OCI-LY3 (cell line): ENCODE data around the gene ARNT2.

ENCODE experiments used
- H2AFZ ChIP-seq: fragments of 200-600, 300-600 bp; shearing (Covaris generic); 2 replicates; pipeline ENCODE4 v1.6.0; 2014; ENCODE audit warnings: antibody characterized with exemption, low read depth, low read length
- H3K27ac ChIP-seq: fragments of 200-600, 300-600 bp; sonication (generic); 2 replicates; pipeline ENCODE4 v1.5.1; 2014; ENCODE audit warnings: mild to moderate bottlenecking, low read length, moderate library complexity, mixed read lengths
- H3K27me3 ChIP-seq: fragments of 200-600, 300-600 bp; sonication (generic); 2 replicates; pipeline ENCODE4 v1.6.1; 2014; ENCODE audit warnings: low read depth, low read length, mixed read lengths
- H3K36me3 ChIP-seq: fragments of 200-600, 300-600 bp; sonication (generic); replicated peaks from 2 replicates; pipeline ENCODE3; 2014; ENCODE audit warnings: low read depth, low read length, mixed read lengths
- H3K4me1 ChIP-seq: fragments of 300-600, 200-600 bp; sonication (generic); 2 replicates; pipeline ENCODE4 v1.6.1; 2014; ENCODE audit warnings: low read length, mixed read lengths
- H3K4me2 ChIP-seq: fragments of 200-600, 300-600 bp; sonication (generic); 2 replicates; pipeline ENCODE4 v1.6.1; 2014; ENCODE audit warnings: low read length, mixed read lengths
- H3K4me3 ChIP-seq: fragments of 300-600, 200-600 bp; sonication (generic); 2 replicates; pipeline ENCODE4 v1.5.1; 2014; ENCODE audit warnings: antibody characterized with exemption, mild to moderate bottlenecking, low read length, moderate library complexity
- H3K79me2 ChIP-seq: fragments of 300-600, 200-600 bp; shearing (Covaris generic); 2 replicates; pipeline ENCODE4 v1.6.1; 2014; ENCODE audit warnings: mild to moderate bottlenecking, low read length, mixed read lengths
- H3K9ac ChIP-seq: fragments of 300-600, 200-600 bp; shearing (Covaris generic); 2 replicates; pipeline ENCODE4 v1.6.0; 2014; ENCODE audit warnings: mild to moderate bottlenecking, low read length, moderate library complexity
- H3K9me3 ChIP-seq: fragments of 200-600, 300-600 bp; shearing (Covaris generic); 2 replicates; pipeline ENCODE4 v1.6.1; 2014; ENCODE audit warnings: low read length, mixed read lengths; ENCODE audit not compliant: insufficient read depth
- H4K20me1 ChIP-seq: fragments of 200-600, 300-600 bp; sonication (generic); 2 replicates; pipeline ENCODE4 v1.6.1; 2016; ENCODE audit warnings: low read length, mixed read lengths; ENCODE audit not compliant: insufficient read depth
- CTCF ChIP-seq: fragments of 200-600, 300-600 bp; sonication (generic); IDR thresholded peaks from 2 replicates; pipeline ENCODE4 v1.5.1; 2014; ENCODE audit warnings: antibody characterized with exemption, low read length, low read depth
- EZH2phosphoT487 ChIP-seq: fragments of 200-600 bp; shearing (Covaris generic); IDR thresholded peaks from 2 replicates; pipeline ENCODE4 v1.6.1; 2018; ENCODE audit warnings: antibody characterized with exemption, mixed run types, low read depth

ARNT2 gene

GRCh38 chr15:80578206-80578595, 174.0 kb downstream of the ARNT2 start:
- Histone ChIP-seq H4K20me1 (no peaks in the 10 kb centered on the region), H3K27me3 (no peaks in the 10 kb centered on the region), H3K79me2 (no peaks in the 10 kb centered on the region), H2AFZ (no peak overlapping the region), H3K4me3 (no peak overlapping the region), H3K4me2 (no peak overlapping the region), H3K27ac (no peak overlapping the region), H3K36me3 (no peaks in the 10 kb centered on the region), H3K4me1 (no peaks in the 10 kb centered on the region), H3K9ac (no peak overlapping the region), H3K9me3 (no peaks in the 10 kb centered on the region)
- TF ChIP-seq CTCF: no peak
- no peak for TF ChIP-seq EZH2phosphoT487

GRCh38 chr15:80578871-80579270, 174.7 kb downstream of the ARNT2 start:
- no peak for TF ChIP-seq CTCF
- TF ChIP-seq EZH2phosphoT487: no peak
- Histone ChIP-seq H3K27me3 (no peaks in the 10 kb centered on the region), H3K4me2 (no peak overlapping the region), H2AFZ (no peak overlapping the region), H3K27ac (no peak overlapping the region), H3K9ac (no peak overlapping the region), H3K4me3 (no peak overlapping the region), H3K79me2 (no peaks in the 10 kb centered on the region), H3K36me3 (no peaks in the 10 kb centered on the region), H3K4me1 (no peaks in the 10 kb centered on the region), H4K20me1 (no peaks in the 10 kb centered on the region), H3K9me3 (no peaks in the 10 kb centered on the region)

DNA sequence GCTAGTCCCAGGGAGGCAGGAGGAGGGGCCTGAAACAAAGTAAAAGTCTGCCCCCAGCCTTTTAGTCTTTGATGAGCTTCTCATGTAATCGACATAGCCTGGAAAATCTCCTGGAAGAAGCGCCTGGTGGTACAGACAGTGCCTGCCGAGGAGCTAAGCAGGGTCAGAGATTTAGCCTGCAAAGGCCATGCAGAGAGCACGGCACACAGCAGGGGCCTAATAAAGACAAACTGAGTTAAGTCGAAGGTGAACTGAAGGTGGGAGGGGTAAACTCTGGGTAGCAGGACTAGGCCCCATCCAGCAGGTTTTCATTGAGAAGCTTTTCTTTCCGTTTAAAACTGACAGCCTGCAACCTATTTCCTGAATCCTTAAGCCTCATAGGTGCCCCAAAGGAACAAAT, 175.4 kb downstream of the ARNT2 start:
- H3K36me3 ChIP-seq: no peaks in the 10 kb centered on the region
- no peak for TF ChIP-seq CTCF
- H3K4me1 ChIP-seq: peaks cover 2% of the 10 kb centered on the region
- H2AFZ ChIP-seq: no peak overlapping the region
- H3K27me3 ChIP-seq: no peaks in the 10 kb centered on the region
- no peak overlapping the region for H3K9ac ChIP-seq
- no peaks in the 10 kb centered on the region for H3K79me2 ChIP-seq
- no peaks in the 10 kb centered on the region for H3K9me3 ChIP-seq
- no peak overlapping the region for H3K4me3 ChIP-seq
- no peaks in the 10 kb centered on the region for H4K20me1 ChIP-seq
- H3K4me2 ChIP-seq: no peak overlapping the region
- no peak overlapping the region for H3K27ac ChIP-seq

- H3K27ac ChIP-seq: no peak overlapping the region
- H3K4me2 ChIP-seq: no peak overlapping the region
- no peak overlapping the region for H2AFZ ChIP-seq
- peaks cover 7% of the 10 kb centered on the region for H3K4me1 ChIP-seq
- H3K4me3 ChIP-seq: no peak overlapping the region
- H3K9me3 ChIP-seq: no peaks in the 10 kb centered on the region
- H3K36me3 ChIP-seq: no peaks in the 10 kb centered on the region
- no peaks in the 10 kb centered on the region for H4K20me1 ChIP-seq
- no peak for TF ChIP-seq EZH2phosphoT487
- no peak for TF ChIP-seq CTCF
- no peaks in the 10 kb centered on the region for H3K79me2 ChIP-seq
- no peaks in the 10 kb centered on the region for H3K27me3 ChIP-seq
- no peak overlapping the region for H3K9ac ChIP-seq
These were observed 175.9 kb downstream of the ARNT2 start for GRCh38 chr15:80580106-80580505.
